Measurements from ENCODE around the gene SUB1.

DNA sequence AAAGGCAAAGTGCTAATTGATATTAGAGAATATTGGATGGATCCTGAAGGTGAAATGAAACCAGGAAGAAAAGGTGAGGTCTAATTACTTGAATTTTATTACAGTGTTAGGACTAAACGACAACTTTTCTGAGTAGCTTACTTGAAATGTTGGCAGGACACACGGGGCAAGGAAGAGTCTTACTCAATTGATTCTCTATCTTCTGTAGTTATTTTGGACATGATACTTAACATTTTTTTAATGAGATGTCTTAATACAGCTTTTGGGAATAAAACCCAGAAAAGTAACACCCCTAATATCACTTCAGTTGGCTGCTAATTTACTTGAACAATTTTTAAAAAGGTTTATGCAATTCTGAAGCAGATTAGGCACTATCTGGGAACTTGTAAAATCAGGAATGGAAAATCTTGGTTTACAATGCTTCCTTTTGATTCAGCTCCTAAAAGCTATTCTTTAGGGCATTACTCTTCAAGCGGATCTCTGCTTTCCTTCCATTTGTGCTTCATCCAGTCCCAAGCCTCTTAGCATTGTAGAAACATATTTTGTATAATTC, 13.7 kb downstream of the SUB1 start:
- TF ChIP-seq CTCF (conservative IDR thresholded peaks at IDR 0.05 in 1 of 2, IDR thresholded peaks at IDR 0.05 in 1 of 2; ENCODE audit: low read depth in 1 of 2, low read length in 2 of 2) (no peak), EZH2 (IDR thresholded peaks at IDR 0.05; ENCODE audit: low read length, missing control alignments) (no peak)

Data from fibroblast of lung (primary cell).